ENCODE measurements around the gene SORCS2.
A peak's percentile ranks its signal among the peaks of the same experiment; 100 is the strongest.

SORCS2 gene

GRCh38 chr4:7384003-7384928, 191.9 kb downstream of the SORCS2 start:
- no peak for DNase-seq

GRCh38 chr4:7384929-7385890, 192.9 kb downstream of the SORCS2 start:
- DNase-seq, result no peak

- no peak for DNase-seq
Observed at GRCh38 chr4:7387925-7388324, 195.6 kb downstream of the SORCS2 start.

GRCh38 chr4:7388627-7389026, 196.3 kb downstream of the SORCS2 start:
- no peak for DNase-seq

GRCh38 chr4:7389101-7389701, 196.9 kb downstream of the SORCS2 start:
- no peak for DNase-seq

GRCh38 chr4:7389719-7390118, 197.4 kb downstream of the SORCS2 start:
- DNase-seq, result no peak

GRCh38 chr4:7390336-7390735, 198.0 kb downstream of the SORCS2 start:
- no peak for DNase-seq

- DNase-seq, result no peak
Observed at GRCh38 chr4:7390906-7391636, 198.7 kb downstream of the SORCS2 start.

DNA sequence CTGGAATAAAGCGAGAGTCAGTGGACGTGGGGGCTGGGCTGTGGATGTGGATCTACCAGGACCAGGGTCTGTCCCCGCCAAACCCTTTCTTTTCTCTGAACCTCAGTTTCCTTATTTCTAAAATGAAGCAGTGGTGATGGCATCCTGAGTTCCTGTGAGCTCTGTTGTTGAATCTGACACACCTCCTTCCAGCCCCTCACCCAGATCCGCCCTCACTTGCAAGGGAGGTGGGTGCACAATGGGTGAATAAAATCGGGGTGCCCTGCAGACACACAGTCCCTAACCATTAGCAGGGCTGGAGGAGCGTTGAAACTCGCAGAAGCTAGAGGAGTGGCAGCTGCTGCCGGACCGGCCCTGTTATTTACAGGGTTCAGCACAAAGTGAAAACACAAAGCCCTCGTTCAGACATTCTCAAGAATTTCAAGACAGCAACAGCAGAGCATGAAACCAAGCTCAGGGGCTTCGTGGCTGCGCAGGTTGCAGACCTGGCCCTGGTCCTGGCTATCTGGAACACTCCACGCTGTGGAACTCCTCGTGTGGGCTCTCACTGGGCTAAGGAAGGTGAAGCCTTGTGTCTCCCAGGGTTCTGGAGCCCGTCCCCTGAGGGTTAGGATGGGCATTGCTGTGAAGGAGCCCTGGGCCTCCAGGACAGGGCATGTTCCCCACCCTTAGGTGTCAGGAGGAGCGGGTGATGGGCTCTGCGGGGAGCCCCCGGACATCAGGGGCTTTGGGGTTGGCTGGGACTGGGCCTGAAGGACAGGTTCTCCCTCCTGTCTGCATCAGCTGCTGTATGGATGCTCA, 199.5 kb downstream of the SORCS2 start:
- no peak for DNase-seq

DNA sequence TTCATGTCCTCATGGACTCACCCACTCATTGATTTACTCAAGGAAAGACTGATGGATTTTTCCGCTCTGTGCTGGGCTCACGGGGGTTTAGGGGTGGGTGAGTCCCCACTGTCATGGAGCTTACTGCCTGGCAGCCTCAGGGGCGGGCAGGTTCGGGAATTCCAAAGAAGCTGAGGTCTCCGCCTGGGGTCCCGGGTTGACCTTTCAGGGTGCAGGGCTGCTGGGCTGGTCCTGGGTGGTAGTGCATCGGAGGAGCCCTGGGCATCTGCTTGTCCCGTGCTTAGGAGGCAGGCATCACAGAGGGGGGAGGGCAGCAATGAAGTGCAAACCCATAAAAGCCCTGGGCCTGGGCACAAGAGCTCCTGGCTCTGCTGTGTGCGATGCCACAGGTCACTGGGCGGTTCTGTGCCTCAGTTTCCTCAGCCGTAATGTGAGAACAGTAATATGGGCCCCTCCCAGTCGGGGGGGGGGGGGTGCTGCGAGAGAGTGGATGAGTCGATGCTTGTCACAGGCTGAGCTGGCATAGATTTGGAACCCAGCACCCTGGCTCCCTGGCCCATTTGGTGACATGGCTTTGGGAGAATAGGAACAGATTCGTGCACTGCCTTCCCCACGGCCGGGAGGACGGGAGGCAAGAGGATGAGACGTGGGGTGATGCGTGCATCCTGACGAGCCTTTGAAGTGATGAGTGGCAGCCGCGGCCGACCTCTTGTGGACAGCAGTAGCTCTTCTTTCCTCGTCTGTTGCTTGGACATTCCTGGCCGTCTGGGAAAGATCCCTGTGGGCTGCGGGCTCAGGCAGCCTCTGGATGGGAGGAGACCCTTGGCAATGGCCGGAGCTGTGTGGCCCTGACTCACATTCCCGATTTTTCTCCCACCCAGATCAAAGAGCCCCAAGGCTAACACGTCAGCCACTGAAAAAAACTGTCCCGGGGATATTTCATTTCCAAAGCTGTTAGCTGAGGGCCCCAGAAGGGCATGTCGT, 200.4 kb downstream of the SORCS2 start:
- DNase-seq, result no peak

DNA sequence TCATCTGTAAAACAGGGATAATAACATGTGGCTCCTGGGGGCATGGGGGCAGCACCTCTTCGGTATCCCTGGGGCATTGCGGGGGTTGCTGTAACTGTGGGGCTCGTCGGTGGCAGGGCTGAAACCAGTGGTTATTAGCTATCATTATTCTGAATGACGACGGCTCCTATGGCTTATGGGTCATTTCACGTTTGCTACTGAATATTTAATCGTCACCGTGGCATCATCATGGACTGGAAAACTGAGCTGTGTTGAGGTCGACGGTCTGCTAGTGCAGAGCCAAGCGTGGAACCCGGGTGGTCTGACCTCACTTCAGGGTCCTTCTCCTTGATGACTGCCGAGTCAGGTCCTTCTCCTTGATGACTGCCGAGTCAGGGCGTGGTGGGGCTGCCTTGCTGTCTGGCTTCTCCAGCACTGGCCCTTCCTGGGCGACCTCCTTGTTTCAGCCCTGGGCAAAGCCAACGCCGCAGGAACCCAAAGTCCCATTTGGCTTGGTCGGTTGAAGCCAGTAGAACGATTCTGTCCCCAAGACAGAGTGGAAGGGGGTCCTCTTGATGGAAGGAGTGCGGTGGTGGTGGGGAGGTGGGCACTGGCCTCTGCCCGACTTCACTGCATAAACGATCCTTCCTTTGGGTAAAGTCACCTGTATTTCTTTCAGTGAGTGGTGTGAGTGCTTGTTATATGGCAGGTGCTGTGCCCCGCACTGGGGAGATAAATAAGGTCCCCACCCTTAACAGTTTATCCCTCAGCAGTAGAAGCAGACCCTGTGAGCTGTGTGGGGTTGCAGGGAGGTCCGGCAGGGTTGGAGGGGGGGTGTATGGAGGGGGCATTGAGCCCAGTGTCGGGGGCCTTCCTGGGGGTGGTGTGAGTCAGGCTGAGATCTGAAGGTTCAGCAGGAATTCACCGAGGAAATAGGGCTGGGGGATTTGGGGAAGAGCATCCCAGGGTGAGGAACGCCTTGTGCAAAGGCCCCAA, 201.6 kb downstream of the SORCS2 start:
- DNase-seq, result no peak

- DNase-seq, result no peak
Observed at GRCh38 chr4:7394681-7395451, 202.5 kb downstream of the SORCS2 start.

DNA sequence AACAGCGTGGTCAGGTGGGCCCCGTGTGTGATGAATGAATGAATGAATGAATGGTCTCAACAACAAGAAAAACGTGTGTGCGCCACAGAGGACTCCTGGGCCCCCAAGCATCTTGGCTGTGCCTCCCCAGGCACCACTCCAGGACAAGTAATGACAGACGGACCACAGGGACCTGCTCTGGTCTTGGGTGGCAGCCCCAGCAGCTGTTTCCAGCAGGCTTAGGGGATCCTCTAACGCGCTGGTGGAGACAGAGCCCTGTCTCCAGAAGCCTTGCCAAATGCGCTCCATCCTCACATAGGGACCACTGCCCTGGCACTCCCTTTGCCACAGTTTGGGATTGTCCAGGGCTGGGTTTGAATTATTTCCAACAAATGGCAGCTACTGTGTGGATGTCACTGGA, 203.3 kb downstream of the SORCS2 start:
- DNase-seq, result no peak

GRCh38 chr4:7396186-7396910, 204.0 kb downstream of the SORCS2 start:
- no peak for DNase-seq

DNA sequence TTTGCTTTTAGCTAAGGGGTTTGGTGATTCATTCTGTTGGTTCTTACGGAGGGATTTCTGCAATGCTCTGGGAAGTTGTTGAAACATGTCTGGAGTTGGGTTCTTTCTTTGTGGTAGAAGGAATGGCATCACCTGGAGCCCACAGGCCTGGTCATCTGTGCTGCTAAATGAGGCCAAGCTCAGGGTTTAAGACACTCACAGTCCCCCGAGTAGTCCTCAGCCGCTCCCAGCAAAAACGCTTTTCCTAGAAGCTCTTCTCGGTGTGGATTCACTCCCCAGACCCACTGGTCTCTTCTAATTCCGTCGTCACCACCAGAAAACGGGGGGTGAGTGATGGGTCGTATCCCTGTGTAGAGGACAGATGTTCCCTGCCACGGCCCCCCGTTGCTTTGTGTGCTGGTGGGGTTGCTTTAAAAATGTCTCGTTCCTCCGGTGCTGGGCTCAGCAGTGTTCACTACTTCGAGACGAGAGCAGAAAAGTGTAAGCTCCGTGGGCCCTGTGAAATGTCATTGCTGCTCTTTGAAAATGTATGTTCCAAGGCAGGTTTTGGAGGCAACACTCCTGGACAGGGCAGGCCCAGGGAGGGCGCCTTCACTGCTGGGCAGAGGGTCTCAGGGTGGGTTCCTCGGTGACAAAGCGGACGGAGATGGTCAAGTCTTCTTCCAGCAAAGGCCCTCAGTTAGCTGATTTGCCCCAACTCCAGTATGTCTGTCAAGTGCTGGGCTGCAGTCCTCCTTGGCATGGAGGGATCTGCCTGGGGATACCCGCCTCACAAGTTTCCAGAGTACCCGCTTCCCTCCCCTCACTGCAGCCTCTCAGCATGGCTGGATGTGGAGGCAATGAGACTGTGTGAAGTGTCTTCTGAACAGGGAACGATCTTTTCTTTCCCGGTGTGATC, 205.1 kb downstream of the SORCS2 start:
- DNase-seq, result no peak

- peak; percentile 76 for DNase-seq
Observed at GRCh38 chr4:7398104-7398423, 205.7 kb downstream of the SORCS2 start.

Measured in NCI-H2107 (cell line).